ENCODE results near the gene SDHB. TPM values are rescaled to one million over a fixed set of nuclear protein-coding genes. Genes with fewer than 3 reads are reported as not detected.

SDHB gene
- total RNA-seq, 4 donors from 2014 or later: 238 to 405 (median 328) TPM

DNA sequence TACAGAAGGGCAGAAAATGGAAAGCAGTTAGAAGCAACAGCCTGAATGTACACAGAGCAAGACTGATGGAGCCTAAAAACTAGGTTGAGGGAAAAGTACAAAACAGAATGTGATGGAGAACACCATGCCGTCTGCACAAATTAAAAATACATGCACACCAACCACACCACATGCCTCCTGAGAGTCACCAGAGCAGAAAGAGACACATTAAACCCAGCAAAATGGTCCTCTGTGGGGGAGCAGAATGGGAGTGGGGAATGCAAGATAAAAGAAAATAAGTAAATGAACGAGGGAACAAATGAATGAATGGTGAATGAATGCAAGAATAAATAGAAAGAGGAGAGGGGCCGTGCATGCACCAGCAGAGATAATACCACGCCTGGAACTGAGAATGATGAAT is 41.3 kb upstream of the SDHB start:
- no peaks in the 10 kb centered on the region for H3K27me3 ChIP-seq
- DNase-seq: no peak
- H3K27ac ChIP-seq: peak overlapping the region; percentile 37 to 97 (median 96)
- H3K36me3 ChIP-seq: peaks cover 0 to 36% of the 10 kb centered on the region in 2 donors
- no peak overlapping the region for H3K4me3 ChIP-seq
- H3K4me1 ChIP-seq: peaks cover 51 to 86% of the 10 kb centered on the region in 2 donors
- in situ Hi-C loops (cut with MboI; ENCODE audit: low sequenced_read_pairs in 4 of 4) (no loop called here), intact Hi-C loops (cut with DNase I; ENCODE audit: low total_unique reads) (no loop called here)
- TF ChIP-seq POLR2A (IDR thresholded peaks at IDR 0.05): no peak
- TF ChIP-seq, protein P1, sequence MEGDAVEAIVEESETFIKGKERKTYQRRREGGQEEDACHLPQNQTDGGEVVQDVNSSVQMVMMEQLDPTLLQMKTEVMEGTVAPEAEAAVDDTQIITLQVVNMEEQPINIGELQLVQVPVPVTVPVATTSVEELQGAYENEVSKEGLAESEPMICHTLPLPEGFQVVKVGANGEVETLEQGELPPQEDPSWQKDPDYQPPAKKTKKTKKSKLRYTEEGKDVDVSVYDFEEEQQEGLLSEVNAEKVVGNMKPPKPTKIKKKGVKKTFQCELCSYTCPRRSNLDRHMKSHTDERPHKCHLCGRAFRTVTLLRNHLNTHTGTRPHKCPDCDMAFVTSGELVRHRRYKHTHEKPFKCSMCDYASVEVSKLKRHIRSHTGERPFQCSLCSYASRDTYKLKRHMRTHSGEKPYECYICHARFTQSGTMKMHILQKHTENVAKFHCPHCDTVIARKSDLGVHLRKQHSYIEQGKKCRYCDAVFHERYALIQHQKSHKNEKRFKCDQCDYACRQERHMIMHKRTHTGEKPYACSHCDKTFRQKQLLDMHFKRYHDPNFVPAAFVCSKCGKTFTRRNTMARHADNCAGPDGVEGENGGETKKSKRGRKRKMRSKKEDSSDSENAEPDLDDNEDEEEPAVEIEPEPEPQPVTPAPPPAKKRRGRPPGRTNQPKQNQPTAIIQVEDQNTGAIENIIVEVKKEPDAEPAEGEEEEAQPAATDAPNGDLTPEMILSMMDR (IDR thresholded peaks at IDR 0.05 in 4 of 5, conservative IDR thresholded peaks at IDR 0.05 in 1 of 5): no peak
- no peak for ATAC-seq
- no peaks in the 10 kb centered on the region for H3K9me3 ChIP-seq

DNA sequence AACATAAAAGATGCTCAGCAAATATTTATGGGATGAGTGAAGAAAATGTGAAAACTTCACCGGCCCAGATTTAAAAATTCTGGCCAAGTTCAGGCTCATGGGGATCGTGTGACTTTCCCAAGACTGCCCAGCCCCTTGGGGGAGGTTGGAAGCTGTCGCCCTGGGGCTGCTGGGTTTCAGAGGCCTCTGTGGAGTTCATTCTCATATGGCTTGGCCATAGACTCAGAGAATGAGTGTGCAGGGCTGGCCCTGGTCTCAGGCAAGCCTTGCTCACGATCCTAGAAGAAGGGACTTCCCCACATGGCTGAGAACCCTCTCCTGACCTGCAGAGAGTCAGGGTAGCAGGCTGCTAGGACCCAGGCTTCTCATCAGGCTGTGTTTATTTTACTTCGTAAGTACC is 40.8 kb upstream of the SDHB start:
- no peaks in the 10 kb centered on the region for H3K27me3 ChIP-seq
- peak overlapping the region; percentile 20 to 97 (median 96) for H3K27ac ChIP-seq
- TF ChIP-seq POLR2A (IDR thresholded peaks at IDR 0.05): no peak
- TF ChIP-seq, protein P1 (IDR thresholded peaks at IDR 0.05 in 4 of 5, conservative IDR thresholded peaks at IDR 0.05 in 1 of 5): no peak
- H3K4me1 ChIP-seq: peaks cover 46 to 81% of the 10 kb centered on the region in 2 donors
- peaks cover 0 to 36% of the 10 kb centered on the region in 2 donors for H3K36me3 ChIP-seq
- in situ Hi-C loops (cut with MboI; ENCODE audit: low sequenced_read_pairs in 4 of 4): no loop called here
- H3K4me3 ChIP-seq: no peak overlapping the region
- no peak for ATAC-seq
- intact Hi-C loops (cut with DNase I; ENCODE audit: low total_unique reads): loop anchor here (5.0 kb wide), 1 partner anchor 1788 kb away; no protein-coding TSS in a partner anchor
- H3K9me3 ChIP-seq: no peaks in the 10 kb centered on the region
- DNase-seq: no peak

DNA sequence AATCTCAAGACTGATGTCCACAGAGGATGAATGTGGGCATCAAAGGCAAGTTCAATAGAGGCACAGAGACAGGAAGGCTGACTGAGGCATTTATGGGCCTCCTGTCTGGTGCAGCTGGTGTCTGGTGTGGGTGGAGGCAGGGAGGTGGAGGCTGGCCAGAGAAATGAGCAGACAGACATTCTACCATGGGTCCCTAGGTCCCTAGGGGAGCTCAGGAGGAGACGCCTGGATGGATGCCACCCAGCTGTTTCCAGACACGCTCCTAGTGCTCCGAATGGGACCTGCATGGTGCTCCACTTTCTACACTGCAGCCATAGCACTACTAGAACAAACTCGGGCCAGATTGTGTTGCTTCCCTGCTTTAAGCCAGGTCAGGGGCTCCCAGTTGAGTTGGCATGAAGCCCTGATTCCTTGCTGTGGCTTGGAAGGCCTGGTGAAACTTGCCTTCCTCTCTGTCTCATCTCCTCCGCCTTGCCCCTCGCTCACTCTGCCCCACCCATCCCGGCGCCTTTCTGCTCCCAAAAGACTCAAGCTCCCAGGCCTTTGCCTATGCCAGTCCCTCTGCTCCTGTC is 40.1 kb upstream of the SDHB start:
- Histone ChIP-seq H3K36me3 (peaks cover 0 to 36% of the 10 kb centered on the region in 2 donors), H3K27me3 (no peaks in the 10 kb centered on the region), H3K4me1 (peaks cover 41 to 75% of the 10 kb centered on the region in 2 donors), H3K4me3 (no peak overlapping the region), H3K9me3 (no peaks in the 10 kb centered on the region), H3K27ac (peak overlapping the region; percentile 52 to 97 (median 96))
- DNase-seq (peak in 1 of 2 donors; percentile 70), ATAC-seq (peak in 1 of 2 donors; percentile 10)
- TF ChIP-seq, protein P1 (IDR thresholded peaks at IDR 0.05 in 4 of 5, conservative IDR thresholded peaks at IDR 0.05 in 1 of 5): no peak
- TF ChIP-seq POLR2A (IDR thresholded peaks at IDR 0.05): no peak
- in situ Hi-C loops (cut with MboI; ENCODE audit: low sequenced_read_pairs in 4 of 4): no loop called here
- intact Hi-C loops (cut with DNase I; ENCODE audit: low total_unique reads): loop anchor here (5.0 kb wide), 1 partner anchor 1788 kb away; no protein-coding TSS in a partner anchor

DNA sequence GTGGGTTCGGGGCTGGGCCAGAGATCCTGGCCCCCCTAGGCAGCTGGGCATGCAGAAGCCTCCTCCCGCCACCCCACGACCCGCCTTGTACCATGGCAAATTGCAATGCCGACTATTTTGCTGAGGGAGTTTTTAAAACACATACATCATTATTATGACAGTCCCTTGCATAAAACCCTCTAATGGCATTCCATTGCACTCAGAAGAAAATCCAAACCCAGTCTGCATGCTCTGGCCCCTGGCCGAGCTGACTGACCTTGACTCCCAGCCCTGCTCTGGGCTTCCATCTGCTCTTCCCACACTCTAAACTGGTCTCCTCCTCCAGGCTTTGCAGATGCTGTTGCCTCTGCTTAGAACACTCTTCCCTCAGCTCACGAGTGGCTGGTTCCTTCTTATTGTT is 37.4 kb upstream of the SDHB start:
- TF ChIP-seq POLR2A (IDR thresholded peaks at IDR 0.05): no peak
- TF ChIP-seq, protein P1 (IDR thresholded peaks at IDR 0.05 in 4 of 5, conservative IDR thresholded peaks at IDR 0.05 in 1 of 5): no peak
- intact Hi-C loops (cut with DNase I; ENCODE audit: low total_unique reads) (loop anchor here (5.0 kb wide), 1 partner anchor 1791 kb away; no protein-coding TSS in a partner anchor), in situ Hi-C loops (cut with MboI; ENCODE audit: low sequenced_read_pairs in 4 of 4) (no loop called here)
- Histone ChIP-seq H3K27ac (peak overlapping the region; percentile 49 to 97 (median 78)), H3K4me3 (no peak overlapping the region), H3K36me3 (peaks cover 0 to 43% of the 10 kb centered on the region in 2 donors), H3K9me3 (no peaks in the 10 kb centered on the region), H3K4me1 (peaks cover 20 to 50% of the 10 kb centered on the region in 2 donors), H3K27me3 (no peaks in the 10 kb centered on the region)
- no peak for DNase-seq
- ATAC-seq: no peak

All from gastrocnemius medialis (tissue), 4 donors.